PC-3 (cell line): Measurements from ENCODE around the gene TEAD1. TPM values are rescaled to one million over a fixed set of nuclear protein-coding genes. Genes with fewer than 3 reads are reported as not detected.
A peak's percentile ranks its signal among the peaks of the same experiment; 100 is the strongest.

Experiments
- ATAC-seq: fragments of 200-7000 bp; cut with Tn5 transposase; 2 replicates; pipeline ENCODE4 v1.9.1; 2020; ENCODE audit warnings: mild to moderate bottlenecking, moderate library complexity
- BruUV-seq: library from RNA; stranded (reverse); fragments of 400-500 nt; replicated peaks from 2 replicates; lab custom pipeline; 2021; lab: Mats Ljungman, UMichigan
- CTCF ChIA-PET: fragments of 300-600 bp; sonication (Branson Sonifier 250); formaldehyde crosslinking; loops from one replicate; lab custom pipeline; 2022; ENCODE audit warnings: antibody characterized with exemption; lab: Charles Lee
- POLR2A ChIA-PET: fragments of 300-600 bp; sonication (Branson Sonifier 250); formaldehyde crosslinking; loops from one replicate; lab custom pipeline; 2022; ENCODE audit warnings: antibody characterized with exemption; ENCODE audit not compliant: unreplicated experiment; lab: Charles Lee
- DNase-seq: peaks from one replicate; pipeline ENCODE4 v3.0.0-alpha.2; 2015
- H2AFZ ChIP-seq: fragments of 300-600 bp; sonication (generic); 2 replicates; pipeline ENCODE4 v1.6.0; 2016; ENCODE audit warnings: antibody characterized with exemption, low read length
- H3F3A ChIP-seq: fragments of 300-600 bp; sonication (generic); one replicate; pipeline ENCODE4 v1.6.0; 2017; ENCODE audit warnings: antibody characterized with exemption, low read length, control low read depth, mild to moderate bottlenecking; ENCODE audit not compliant: unreplicated experiment
- H3K27ac ChIP-seq: fragments of 300-600 bp; sonication (generic); 2 replicates; pipeline ENCODE4 v1.5.1; 2016; ENCODE audit warnings: mild to moderate bottlenecking, low read length
- H3K27me3 ChIP-seq: fragments of 300-600 bp; sonication (generic); 2 replicates; pipeline ENCODE4 v1.6.1; 2016; ENCODE audit warnings: low read length, mixed read lengths
- H3K36me3 ChIP-seq: fragments of 300-600 bp; sonication (generic); 2 replicates; pipeline ENCODE4 v1.6.1; 2016; ENCODE audit warnings: low read depth, mixed run types, low read length, mixed read lengths
- H3K4me1 ChIP-seq: fragments of 300-600 bp; sonication (generic); 2 replicates; pipeline ENCODE4 v1.5.1; 2016; ENCODE audit warnings: low read length; ENCODE audit not compliant: insufficient read depth
- H3K4me2 ChIP-seq: fragments of 300-600 bp; sonication (generic); 2 replicates; pipeline ENCODE4 v1.6.0; 2016; ENCODE audit warnings: low read length
- H3K4me3 ChIP-seq: fragments of 300-600 bp; sonication (generic); 2 replicates; pipeline ENCODE4 v1.5.1; 2016; ENCODE audit warnings: mild to moderate bottlenecking, low read length, mixed read lengths
- H3K79me2 ChIP-seq: fragments of 300-600 bp; sonication (generic); 2 replicates; pipeline ENCODE4 v1.6.1; 2017; ENCODE audit warnings: low read length, mixed read lengths
- H3K9ac ChIP-seq: fragments of 300-600 bp; sonication (generic); 2 replicates; pipeline ENCODE4 v1.6.0; 2016; ENCODE audit warnings: mild to moderate bottlenecking, low read length
- H3K9me2 ChIP-seq: fragments of 300-600 bp; sonication (generic); replicated peaks from 2 replicates; pipeline ENCODE4 v1.6.1; 2016; ENCODE audit warnings: mixed run types, low read length, mixed read lengths
- H3K9me3 ChIP-seq: fragments of 300-600 bp; sonication (generic); 2 replicates; pipeline ENCODE4 v1.6.1; 2016; ENCODE audit warnings: low read length, mixed read lengths
- H4K20me1 ChIP-seq: fragments of 300-600 bp; sonication (generic); 2 replicates; pipeline ENCODE4 v1.6.1; 2016; ENCODE audit warnings: low read length, mixed read lengths
- CTCF ChIP-seq: fragments of 300-600 bp; sonication (generic); conservative IDR thresholded peaks from 2 replicates; pipeline ENCODE4 v1.5.1; 2017; ENCODE audit warnings: antibody characterized with exemption, low read depth, mild to moderate bottlenecking, low read length
- EZH2 ChIP-seq: fragments of 300-600 bp; sonication (generic); IDR thresholded peaks from one replicate; pipeline ENCODE4 v1.6.1; 2017; ENCODE audit warnings: antibody characterized with exemption, mild to moderate bottlenecking, low read length; ENCODE audit not compliant: unreplicated experiment
- EZH2phosphoT487 ChIP-seq: fragments of 300-600 bp; sonication (generic); IDR thresholded peaks from 2 replicates; pipeline ENCODE4 v1.6.1; 2018; ENCODE audit warnings: mild to moderate bottlenecking, antibody characterized with exemption, low read length, borderline replicate concordance
- intact Hi-C: fragments of 100-400 bp; cut with micrococcal nuclease; formaldehyde crosslinking; loops from 2 replicates; pipeline ENCODE4 v1.9.0; 2023
- total RNA-seq: library from RNA; depleted of rRNA; stranded (reverse); fragments of >200 nt; gene quantifications from 2 replicates; pipeline ENCODE4 v1.2.3, GENCODE V29; 2014

The TEAD1 gene
- total RNA-seq, 1 experiment from 2014 or later: 70.2 TPM

- H3K4me1 ChIP-seq: peaks cover 35% of the 10 kb centered on the region
- H3K9me2 ChIP-seq: no peaks in the 10 kb centered on the region
- H2AFZ ChIP-seq: no peak overlapping the region
- H3F3A ChIP-seq: no peaks in the 10 kb centered on the region
- no peak for ATAC-seq
- no peak overlapping the region for H3K4me3 ChIP-seq
- H3K27ac ChIP-seq: no peak overlapping the region
- H3K79me2 ChIP-seq: peaks cover 89% of the 10 kb centered on the region
- no peaks in the 10 kb centered on the region for H3K27me3 ChIP-seq
- no peaks in the 10 kb centered on the region for H4K20me1 ChIP-seq
- no peak for TF ChIP-seq CTCF
- TF ChIP-seq EZH2: no peak
- TF ChIP-seq EZH2phosphoT487: no peak
- DNase-seq: no peak
- no TSS peak for BruUV-seq
- H3K4me2 ChIP-seq: no peak overlapping the region
- ChIA-PET CTCF (no interaction called here), POLR2A (no interaction called here)
- H3K9ac ChIP-seq: no peak overlapping the region
- intact Hi-C loops: loop anchor here (5.0 kb wide), 1 partner anchor 81 kb away; no protein-coding TSS in a partner anchor
- H3K9me3 ChIP-seq: no peaks in the 10 kb centered on the region
- 0 out of 2 replicates have a peak, but pooled peaks cover 6% of the 10 kb centered on the region for H3K36me3 ChIP-seq
Observed at GRCh38 chr11:12773591-12773990, 99.4 kb downstream of the TEAD1 start.

- Histone ChIP-seq H3K79me2 (peaks cover 88% of the 10 kb centered on the region), H3K4me1 (peaks cover 11% of the 10 kb centered on the region), H3K4me3 (no peak overlapping the region), H2AFZ (no peak overlapping the region), H3K9me3 (no peaks in the 10 kb centered on the region), H3K27ac (no peak overlapping the region), H3K4me2 (no peak overlapping the region), H3F3A (no peaks in the 10 kb centered on the region), H3K9ac (no peak overlapping the region), H3K27me3 (no peaks in the 10 kb centered on the region), H4K20me1 (no peaks in the 10 kb centered on the region), H3K9me2 (no peaks in the 10 kb centered on the region), H3K36me3 (0 out of 2 replicates have a peak, but pooled peaks cover 3% of the 10 kb centered on the region)
- no TSS peak for BruUV-seq
- no peak for TF ChIP-seq EZH2
- TF ChIP-seq CTCF: no peak
- no peak for TF ChIP-seq EZH2phosphoT487
- no peak for ATAC-seq
- ChIA-PET POLR2A (no interaction called here), CTCF (no interaction called here)
- no peak for DNase-seq
- intact Hi-C loops: no loop called here
Observed at GRCh38 chr11:12775955-12776354, 101.7 kb downstream of the TEAD1 start.

GRCh38 chr11:12777208-12777874 is 103.1 kb downstream of the TEAD1 start:
- CTCF ChIA-PET: no interaction called here
- Histone ChIP-seq H3K36me3 (0 out of 2 replicates have a peak, but pooled peaks cover 3% of the 10 kb centered on the region), H3K4me2 (no peak overlapping the region)

More at GRCh38 chr11:12777208-12777874, 103.1 kb downstream of the TEAD1 start:
- Histone ChIP-seq H3K27me3 (no peaks in the 10 kb centered on the region), H3K9me2 (no peaks in the 10 kb centered on the region), H3K27ac (no peak overlapping the region), H3K4me3 (no peak overlapping the region), H3K9ac (no peak overlapping the region), H3K9me3 (no peaks in the 10 kb centered on the region), H2AFZ (no peak overlapping the region), H3K79me2 (peaks cover 83% of the 10 kb centered on the region), H3K4me1 (peaks cover 9% of the 10 kb centered on the region), H4K20me1 (no peaks in the 10 kb centered on the region), H3F3A (no peaks in the 10 kb centered on the region)
- intact Hi-C loops: no loop called here
- TF ChIP-seq EZH2phosphoT487 (no peak), EZH2 (no peak), CTCF (no peak)
- BruUV-seq: no TSS peak
- peak; percentile 21 for DNase-seq
- POLR2A ChIA-PET: no interaction called here
- peak; percentile 50 for ATAC-seq
